HG03571 (cell line): Measurements from ENCODE around the gene C1QL3.

ENCODE experiments used
- ATAC-seq: cut with Tn5 transposase; IDR thresholded peaks from one replicate; pipeline ENCODE4 v1.9.1; 2021; ENCODE audit not compliant: unreplicated experiment

Gene C1QL3

DNA sequence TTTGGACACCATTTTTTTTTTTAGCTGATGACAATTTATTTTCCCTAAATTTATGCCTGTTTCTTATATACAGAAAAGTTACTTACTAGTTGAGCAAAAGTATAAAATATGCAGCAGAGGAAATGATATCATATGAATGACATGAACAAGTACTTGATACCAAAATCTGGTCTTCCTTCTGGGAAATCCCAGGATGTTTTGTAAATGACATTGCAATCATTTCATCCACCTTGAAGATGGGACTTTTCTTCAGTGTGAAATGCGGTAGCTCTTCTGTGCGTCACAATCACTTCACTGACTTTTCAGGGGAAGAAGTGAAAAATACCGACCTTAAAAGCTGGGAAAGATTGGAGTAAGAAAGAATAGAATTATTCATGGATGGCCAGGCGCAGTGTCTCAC is 23.8 kb downstream of the C1QL3 start:
- ATAC-seq, result no peak

DNA sequence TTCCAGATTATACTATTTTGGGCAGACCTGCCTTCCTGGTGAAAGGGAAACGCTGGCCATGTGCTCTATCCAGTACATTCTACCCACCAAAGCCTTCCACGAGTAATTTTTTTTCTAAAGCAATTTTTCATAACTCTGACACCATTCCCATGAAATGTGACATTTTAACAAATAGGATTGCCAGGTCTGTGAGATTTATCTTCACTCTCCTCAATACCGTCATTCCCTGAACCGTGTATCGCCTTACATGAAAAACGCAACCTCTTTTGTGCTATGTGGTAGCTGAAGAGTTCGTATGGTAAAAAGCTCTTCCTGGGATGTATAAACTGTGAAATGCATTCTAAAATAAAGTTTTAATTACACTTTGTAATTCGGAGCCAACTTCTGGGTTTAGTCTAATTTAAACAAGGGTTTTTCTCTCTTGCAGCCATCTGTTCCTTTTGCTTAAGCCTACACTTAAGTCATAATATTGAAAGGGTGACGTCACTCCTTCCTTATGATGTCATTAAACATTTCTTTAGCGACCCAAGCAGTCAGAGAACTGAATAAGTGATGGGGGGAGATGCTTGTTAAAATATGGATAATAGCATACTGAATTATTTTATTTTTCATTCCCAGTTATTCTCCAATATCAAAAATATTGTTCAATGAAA is 27.7 kb downstream of the C1QL3 start:
- no peak for ATAC-seq

DNA sequence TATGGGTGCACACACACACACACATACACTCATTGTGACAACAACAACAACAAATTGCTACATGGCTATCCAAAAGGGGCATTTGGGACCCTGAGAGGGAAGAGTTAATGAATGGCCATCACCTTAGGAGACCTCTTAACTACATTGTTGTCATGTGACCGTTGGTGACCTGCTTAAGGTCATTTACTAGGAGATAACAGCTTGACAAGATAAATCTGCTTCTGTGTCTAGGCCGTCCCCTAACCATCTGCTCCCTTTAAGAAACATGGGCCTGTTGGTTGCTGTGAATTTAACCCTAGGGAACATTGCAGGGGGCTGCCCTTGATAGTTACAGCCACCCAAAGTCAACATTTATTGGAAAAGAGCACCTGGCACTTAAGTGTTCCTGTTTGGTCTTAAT is 29.7 kb downstream of the C1QL3 start:
- no peak for ATAC-seq

DNA sequence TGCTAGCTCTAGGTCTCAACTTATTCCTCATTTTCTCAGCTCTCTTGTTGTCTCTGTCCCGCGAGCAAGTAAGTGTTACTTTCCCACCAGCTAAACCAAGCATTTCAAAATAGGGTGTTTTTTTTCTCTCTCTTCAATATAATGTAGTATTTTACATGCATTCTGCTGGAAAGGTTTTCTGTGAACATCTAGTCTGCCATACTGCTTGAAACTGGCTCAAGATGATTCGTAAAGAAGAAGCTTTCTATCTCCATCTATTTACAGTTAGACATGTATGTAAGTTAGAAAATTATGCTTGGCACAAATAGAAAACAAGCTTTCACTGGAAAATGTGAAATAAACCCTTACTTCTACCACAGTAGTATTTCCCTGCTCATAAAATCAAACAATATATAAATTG is 31.2 kb downstream of the C1QL3 start:
- no peak for ATAC-seq

DNA sequence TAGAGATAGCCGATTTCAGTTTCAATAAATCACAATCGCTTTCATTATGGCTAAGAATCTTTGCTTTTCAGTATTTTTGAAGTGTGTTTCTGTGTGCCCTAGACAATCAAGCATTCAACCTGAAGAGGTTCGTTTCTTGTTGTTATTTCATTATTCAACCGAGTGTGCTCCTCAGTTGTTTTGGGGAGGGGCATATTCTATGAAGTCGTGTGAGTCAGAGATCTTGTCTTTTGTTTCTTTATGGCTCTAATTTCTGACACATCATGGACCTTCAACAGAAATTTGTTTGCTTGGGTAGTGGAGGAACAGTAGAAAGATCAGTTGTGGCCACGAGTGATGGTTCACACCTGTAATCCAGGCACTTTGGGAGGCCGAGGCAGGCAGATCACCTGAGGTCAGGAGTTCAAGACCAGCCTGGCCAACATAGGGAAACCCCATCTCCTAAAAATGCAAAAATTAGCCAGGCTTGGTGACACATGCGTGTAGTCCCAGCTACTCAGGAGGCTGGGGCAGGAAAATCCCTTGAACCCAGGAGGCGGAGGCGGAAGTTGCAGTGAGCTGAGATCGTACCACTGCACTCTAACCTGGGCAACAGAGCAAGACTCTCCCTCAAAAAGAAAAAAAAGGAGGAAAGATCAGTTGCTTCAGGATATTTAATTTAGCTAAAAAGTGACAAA is 38.3 kb downstream of the C1QL3 start:
- ATAC-seq, result no peak

DNA sequence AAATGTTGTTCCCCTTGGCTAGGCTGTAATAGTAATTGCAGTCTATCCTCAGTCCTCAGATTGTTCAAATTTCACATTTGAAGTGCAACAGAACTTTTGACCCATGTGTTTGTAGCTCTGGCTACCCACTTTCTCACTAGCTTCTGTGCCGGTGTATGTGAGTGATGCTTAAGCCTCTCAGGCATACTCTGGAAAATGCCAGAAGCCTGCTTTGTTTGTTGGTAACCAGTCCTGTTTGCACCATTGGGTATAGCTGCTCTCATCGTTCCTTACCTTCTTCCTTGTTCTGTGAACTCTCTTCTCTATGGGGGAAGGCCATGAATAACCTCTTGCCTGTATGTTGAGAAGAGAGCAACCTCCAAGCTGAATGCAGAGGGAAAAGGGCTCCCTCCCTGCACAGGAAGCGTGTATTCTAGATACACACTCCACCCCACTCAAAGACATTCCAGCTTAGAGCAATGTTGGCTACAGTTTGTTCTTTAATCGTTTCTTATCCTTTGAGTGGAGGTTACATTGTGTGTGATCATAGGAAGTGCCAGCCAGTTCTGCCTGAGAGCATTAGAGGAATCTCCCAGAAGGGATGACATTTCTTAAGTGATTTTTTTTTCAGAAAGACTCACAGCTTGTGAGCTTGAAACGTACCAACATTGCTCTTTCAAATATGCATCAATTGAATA is 40.5 kb downstream of the C1QL3 start:
- no peak for ATAC-seq

DNA sequence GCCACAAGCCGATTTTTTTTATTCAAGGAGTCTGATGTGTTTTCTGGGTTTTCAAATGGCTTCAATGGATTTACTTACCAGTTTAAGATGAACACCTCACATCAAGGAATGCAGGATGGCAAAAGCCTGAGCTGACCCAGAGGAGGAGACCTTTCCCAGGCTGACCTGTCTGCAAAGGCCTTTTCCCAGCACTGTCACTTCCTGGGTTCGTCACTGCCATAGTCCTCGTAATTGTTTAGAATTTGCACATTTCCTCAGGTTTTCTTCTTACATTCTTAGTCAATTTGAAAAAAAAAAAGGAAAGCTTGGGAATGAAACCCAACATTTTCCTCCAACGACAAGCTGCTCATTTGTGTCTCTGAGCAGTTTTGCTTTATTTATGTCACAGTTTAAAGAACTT is 42.9 kb downstream of the C1QL3 start:
- ATAC-seq, result no peak

DNA sequence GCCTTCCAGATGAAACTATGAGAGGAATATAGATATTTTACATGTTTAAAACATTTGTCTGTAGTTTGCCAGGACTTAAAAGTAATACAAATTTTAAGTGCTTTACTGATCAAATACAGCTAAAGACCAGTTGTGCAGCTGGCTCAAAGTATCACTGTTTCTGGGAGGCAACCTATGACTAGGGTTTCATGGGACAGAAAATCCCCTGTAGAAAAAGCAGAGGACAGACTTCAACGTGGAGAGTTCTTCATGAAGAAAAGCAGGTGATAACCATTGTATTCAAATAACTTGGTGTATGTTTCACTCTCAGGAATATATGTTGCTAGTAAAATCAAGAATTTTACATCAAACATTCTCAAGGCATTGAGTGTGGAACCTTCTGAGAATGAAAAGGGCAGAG is 43.9 kb downstream of the C1QL3 start:
- no peak for ATAC-seq

DNA sequence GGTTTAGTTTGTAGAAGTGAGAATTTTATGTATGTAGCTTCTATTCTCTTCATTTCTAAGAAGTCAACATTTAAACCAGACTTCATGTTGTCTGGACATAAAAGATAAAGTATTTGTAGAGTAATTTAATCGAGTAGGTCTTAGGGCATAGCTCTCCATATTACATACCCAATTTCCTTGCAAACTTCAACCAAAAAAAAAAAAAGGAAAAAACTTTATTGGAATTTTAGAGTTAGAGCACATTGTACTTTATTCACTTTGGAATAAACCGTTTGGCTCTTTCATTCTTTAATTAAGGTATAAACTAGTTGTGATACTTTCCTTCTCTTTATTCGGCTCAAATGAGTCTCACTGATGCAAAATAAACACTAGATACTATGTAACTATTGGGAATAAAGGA is 48.9 kb downstream of the C1QL3 start:
- ATAC-seq, result no peak

DNA sequence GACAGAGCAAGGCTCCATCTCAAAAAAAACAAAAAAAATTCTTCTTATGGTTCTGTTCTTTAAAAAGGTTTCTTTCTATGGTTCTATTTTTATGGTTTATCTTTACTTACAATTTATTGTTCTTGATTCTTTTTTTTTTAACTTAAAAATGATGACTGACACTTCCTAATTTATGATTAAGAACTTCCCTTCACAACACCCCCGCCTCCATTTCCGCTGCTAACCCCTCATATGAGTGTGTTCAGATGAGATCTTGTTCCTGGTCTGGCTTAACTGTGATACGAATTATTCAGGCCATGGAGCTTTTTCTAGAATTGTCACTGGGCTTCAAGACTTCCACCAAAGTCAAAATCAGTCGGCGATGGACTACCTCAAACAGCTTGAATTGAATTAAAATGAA is 50.9 kb downstream of the C1QL3 start:
- ATAC-seq, result no peak

DNA sequence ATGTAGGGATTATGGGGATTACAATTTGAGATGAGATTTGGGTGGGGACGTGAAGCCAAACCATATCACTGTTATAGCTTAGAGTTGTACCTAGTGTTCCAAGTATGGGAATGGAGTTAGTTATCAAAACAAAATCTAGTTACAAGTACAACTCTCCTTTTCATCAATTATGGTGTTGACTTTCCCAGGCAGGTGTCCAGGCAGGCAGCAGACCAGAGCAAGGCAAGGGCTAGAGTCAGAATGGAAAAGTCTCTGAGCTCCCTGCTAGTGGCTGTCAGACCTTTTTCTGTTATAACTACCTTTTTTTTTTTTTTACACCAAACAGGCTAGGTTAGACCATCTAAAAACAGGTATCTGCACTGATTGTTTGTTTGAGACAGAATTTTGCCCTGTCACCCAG is 55.7 kb downstream of the C1QL3 start:
- no peak for ATAC-seq
